H9 (cell line): Measurements from ENCODE around the gene CLIP3. TPM values are rescaled to one million over a fixed set of nuclear protein-coding genes. Genes with fewer than 3 reads are reported as not detected.

ENCODE experiments used
- DNase-seq: peaks from one replicate; pipeline ENCODE4 v3.0.0-alpha.2; 2017
- H2AFZ ChIP-seq: one replicate; pipeline ENCODE4 v1.6.1; 2013; ENCODE audit warnings: mild to moderate bottlenecking, low read length, control low read depth, moderate library complexity
- H2AK5ac ChIP-seq: 2 replicates; pipeline ENCODE4 v1.6.1; 2013; ENCODE audit warnings: low read length, control low read depth, mixed read lengths; ENCODE audit not compliant: insufficient read length
- H2BK120ac ChIP-seq: one replicate; pipeline ENCODE4 v1.6.1; 2013; ENCODE audit warnings: low read depth, mild to moderate bottlenecking, low read length, control low read depth, inconsistent platforms; ENCODE audit not compliant: poor library complexity, severe bottlenecking
- H2BK12ac ChIP-seq: 2 replicates; pipeline ENCODE4 v1.6.1; 2013; ENCODE audit warnings: low read length, control low read depth, mixed read lengths, low read depth; ENCODE audit not compliant: insufficient read length
- H2BK15ac ChIP-seq: 2 replicates; pipeline ENCODE4 v1.6.1; 2013; ENCODE audit warnings: low read depth, low read length, control low read depth
- H2BK20ac ChIP-seq: one replicate; pipeline ENCODE4 v1.6.1; 2013; ENCODE audit warnings: low read depth, mild to moderate bottlenecking, low read length, control low read depth, inconsistent platforms; ENCODE audit not compliant: poor library complexity, severe bottlenecking
- H2BK5ac ChIP-seq: 2 replicates; pipeline ENCODE4 v1.6.1; 2013; ENCODE audit warnings: low read length, control low read depth, mixed read lengths; ENCODE audit not compliant: insufficient read length
- H3K14ac ChIP-seq: 2 replicates; pipeline ENCODE4 v1.6.1; 2013; ENCODE audit warnings: low read length, control low read depth; ENCODE audit not compliant: insufficient read depth
- H3K18ac ChIP-seq: 2 replicates; pipeline ENCODE4 v1.6.1; 2013; ENCODE audit warnings: low read depth, mild to moderate bottlenecking, mixed read lengths, low read length, control low read depth; ENCODE audit not compliant: insufficient read length
- H3K23ac ChIP-seq: 2 replicates; pipeline ENCODE4 v1.6.1; 2013; ENCODE audit warnings: low read length, control low read depth, mixed read lengths, low read depth; ENCODE audit not compliant: insufficient read length
- H3K23me2 ChIP-seq: 2 replicates; pipeline ENCODE4 v1.6.1; 2013; ENCODE audit warnings: low read depth, mild to moderate bottlenecking, mixed read lengths, low read length, control low read depth; ENCODE audit not compliant: insufficient read length, poor library complexity, severe bottlenecking
- H3K27ac ChIP-seq: 2 replicates; pipeline ENCODE4 v1.5.1; 2013; ENCODE audit warnings: low read length, control low read depth, mixed read lengths, low read depth; ENCODE audit not compliant: insufficient read length
- H3K27me3 ChIP-seq: 2 replicates; pipeline ENCODE4 v1.6.1; 2013; ENCODE audit warnings: low read length, control low read depth, inconsistent platforms; ENCODE audit not compliant: insufficient read depth
- H3K4ac ChIP-seq: 2 replicates; pipeline ENCODE4 v1.6.1; 2013; ENCODE audit warnings: low read depth, mild to moderate bottlenecking, control low read depth, inconsistent platforms, low read length, moderate library complexity
- H3K4me1 ChIP-seq: 2 replicates; pipeline ENCODE4 v1.6.1; 2013; ENCODE audit warnings: low read length, control low read depth, inconsistent platforms; ENCODE audit not compliant: insufficient read depth
- H3K4me2 ChIP-seq: 2 replicates; pipeline ENCODE4 v1.6.1; 2013; ENCODE audit warnings: low read length, control low read depth, mixed read lengths; ENCODE audit not compliant: insufficient read length, insufficient read depth
- H3K56ac ChIP-seq: 2 replicates; pipeline ENCODE4 v1.6.1; 2013; ENCODE audit warnings: low read depth, mild to moderate bottlenecking, mixed read lengths, low read length, control low read depth; ENCODE audit not compliant: insufficient read length
- H3K79me1 ChIP-seq: 2 replicates; pipeline ENCODE4 v1.6.1; 2013; ENCODE audit warnings: low read depth, mild to moderate bottlenecking, moderate library complexity, low read length, control low read depth, inconsistent platforms; ENCODE audit not compliant: insufficient read depth, poor library complexity, severe bottlenecking
- H3K79me2 ChIP-seq: 2 replicates; pipeline ENCODE4 v1.6.1; 2013; ENCODE audit warnings: low read length, control low read depth, inconsistent platforms; ENCODE audit not compliant: insufficient read depth
- H3K9ac ChIP-seq: 2 replicates; pipeline ENCODE4 v1.6.1; 2013; ENCODE audit warnings: low read length, control low read depth, mixed read lengths; ENCODE audit not compliant: insufficient read length; ENCODE audit errors: extremely low read depth
- H3K9me3 ChIP-seq: one replicate; pipeline ENCODE4 v1.6.1; 2013; ENCODE audit warnings: low read depth, low read length, inconsistent platforms; ENCODE audit not compliant: control insufficient read depth
- H3T11ph ChIP-seq: one replicate; pipeline ENCODE4 v1.6.1; 2013; ENCODE audit warnings: mild to moderate bottlenecking, low read length, control low read depth, inconsistent platforms
- H4K20me1 ChIP-seq: one replicate; pipeline ENCODE4 v1.6.1; 2013; ENCODE audit not compliant: control insufficient read depth, insufficient read length, insufficient read depth
- H4K5ac ChIP-seq: 2 replicates; pipeline ENCODE4 v1.6.1; 2013; ENCODE audit warnings: low read depth, mild to moderate bottlenecking, mixed read lengths, low read length, control low read depth; ENCODE audit not compliant: insufficient read length
- H4K8ac ChIP-seq: replicated peaks from 2 replicates; pipeline ENCODE4 v1.6.1; 2013; ENCODE audit warnings: low read length, control low read depth, mixed read lengths, low read depth; ENCODE audit not compliant: insufficient read length
- H4K91ac ChIP-seq: 2 replicates; pipeline ENCODE4 v1.6.1; 2013; ENCODE audit warnings: low read depth, mild to moderate bottlenecking, moderate library complexity, mixed read lengths, low read length, control low read depth; ENCODE audit not compliant: insufficient read length
- H3K27ac Mint-ChIP-seq, 3 experiments: 2 replicates in 2 of 3; 3 replicates in 1 of 3; pipeline ENCODE4 v1.8.0; 2020 to 2021; ENCODE audit warnings: mixed read lengths in 3 of 3, mild to moderate bottlenecking in 1 of 3, moderate library complexity in 1 of 3
- H3K27me3 Mint-ChIP-seq: 2 replicates; pipeline ENCODE4 v1.8.0; 2021; ENCODE audit warnings: low read depth, mild to moderate bottlenecking, moderate library complexity, mixed read lengths
- H3K36me3 Mint-ChIP-seq, 3 experiments: 2 replicates in 2 of 3; 3 replicates in 1 of 3; pipeline ENCODE4 v1.8.0; 2020 to 2021; ENCODE audit warnings: low read depth in 3 of 3, mixed read lengths in 3 of 3; ENCODE audit not compliant: insufficient read depth in 1 of 3
- H3K4me1 Mint-ChIP-seq, 2 experiments: 2 replicates each; pipeline ENCODE4 v1.8.0; 2020; ENCODE audit warnings: mixed read lengths in 2 of 2
- H3K4me3 Mint-ChIP-seq, 2 experiments: 2 replicates in 1 of 2; 3 replicates in 1 of 2; pipeline ENCODE4 v1.8.0; 2020 to 2021; ENCODE audit warnings: mild to moderate bottlenecking in 2 of 2, mixed read lengths in 2 of 2, moderate library complexity in 1 of 2
- H3K9me3 Mint-ChIP-seq, 2 experiments: 2 replicates in 1 of 2; 3 replicates in 1 of 2; pipeline ENCODE4 v1.8.0; 2020; ENCODE audit warnings: mild to moderate bottlenecking in 2 of 2, mixed read lengths in 2 of 2, moderate library complexity in 1 of 2
- CTCF ChIP-seq: fragments of 200-600 bp; sonication (generic); conservative IDR thresholded peaks from 3 replicates; pipeline ENCODE4 v1.8.0; 2021; ENCODE audit warnings: antibody characterized with exemption, mild to moderate bottlenecking
- WGBS: extraction: QIAGEN DNeasy Blood & Tissue Kit; methylation state at CpG from one replicate; pipeline ENCODE4 v1.1.7; 2013; ENCODE audit warnings: missing lambda C conversion rate, low lambda C conversion rate, mixed read lengths; ENCODE audit not compliant: insufficient read length; ENCODE audit errors: extremely low coverage; 5-methylcytosine and 5-hydroxymethylcytosine counted together
- total RNA-seq: library from RNA; stranded (reverse); gene quantifications from 2 replicates; pipeline ENCODE4 v1.2.1, GENCODE V29; 2021

Gene CLIP3
- total RNA-seq, 1 experiment from 2014 or later, result 19.7 TPM

GRCh38 chr19:35992907-35993765, 39.5 kb downstream of the CLIP3 start:
- Histone ChIP-seq H3K23me2 (peaks cover 6% of the 10 kb centered on the region), H2AFZ (no peak overlapping the region), H3K79me2 (no peaks in the 10 kb centered on the region), H4K5ac (no peak overlapping the region), H2BK12ac (no peak overlapping the region), H3K18ac (no peak overlapping the region), H3T11ph (no peak overlapping the region), H3K14ac (no peak overlapping the region), H3K56ac (no peak overlapping the region), H2BK20ac (no peak overlapping the region), H2AK5ac (no peak overlapping the region), H2BK5ac (no peak overlapping the region), H3K4ac (no peak overlapping the region), H3K23ac (no peak overlapping the region), H3K9me3 (no peaks in the 10 kb centered on the region), H4K20me1 (peaks cover 3% of the 10 kb centered on the region), H4K8ac (no peak overlapping the region), H3K79me1 (no peaks in the 10 kb centered on the region), H3K9ac (no peak overlapping the region), H3K4me2 (no peak overlapping the region), H4K91ac (no peak overlapping the region), H3K27me3 (no peaks in the 10 kb centered on the region), H3K27ac (no peak overlapping the region), H3K4me1 (no peaks in the 10 kb centered on the region), H2BK15ac (no peak overlapping the region), H2BK120ac (no peak overlapping the region)
- no CpG with 5 or more reads among the region's 8 CpGs for WGBS
- TF ChIP-seq CTCF, result no peak
- Mint-ChIP-seq H3K4me1 (peaks cover 15 to 19% of the 10 kb centered on the region in 2 experiments), H3K4me3 (no peak overlapping the region; a peak in 1 of 5 replicates), H3K36me3 (peaks cover 5 to 7% (median 5%) of the 10 kb centered on the region in 3 experiments), H3K9me3 (no peaks in the 10 kb centered on the region; a peak in 2 of 5 replicates), H3K27me3 (peaks cover 26% of the 10 kb centered on the region), H3K27ac (no peak overlapping the region)
- no peak for DNase-seq
